OCI-LY3 (cell line): ENCODE measurements around the gene ZDHHC17.

ENCODE experiments used
- H2AFZ ChIP-seq: fragments of 200-600, 300-600 bp; shearing (Covaris generic); 2 replicates; pipeline ENCODE4 v1.6.0; 2014; ENCODE audit warnings: antibody characterized with exemption, low read depth, low read length
- H3K27ac ChIP-seq: fragments of 200-600, 300-600 bp; sonication (generic); 2 replicates; pipeline ENCODE4 v1.5.1; 2014; ENCODE audit warnings: mild to moderate bottlenecking, low read length, moderate library complexity, mixed read lengths
- H3K27me3 ChIP-seq: fragments of 200-600, 300-600 bp; sonication (generic); 2 replicates; pipeline ENCODE4 v1.6.1; 2014; ENCODE audit warnings: low read depth, low read length, mixed read lengths
- H3K36me3 ChIP-seq: fragments of 200-600, 300-600 bp; sonication (generic); replicated peaks from 2 replicates; pipeline ENCODE3; 2014; ENCODE audit warnings: low read depth, low read length, mixed read lengths
- H3K4me1 ChIP-seq: fragments of 300-600, 200-600 bp; sonication (generic); 2 replicates; pipeline ENCODE4 v1.6.1; 2014; ENCODE audit warnings: low read length, mixed read lengths
- H3K4me2 ChIP-seq: fragments of 200-600, 300-600 bp; sonication (generic); 2 replicates; pipeline ENCODE4 v1.6.1; 2014; ENCODE audit warnings: low read length, mixed read lengths
- H3K4me3 ChIP-seq: fragments of 300-600, 200-600 bp; sonication (generic); 2 replicates; pipeline ENCODE4 v1.5.1; 2014; ENCODE audit warnings: antibody characterized with exemption, mild to moderate bottlenecking, low read length, moderate library complexity
- H3K79me2 ChIP-seq: fragments of 300-600, 200-600 bp; shearing (Covaris generic); 2 replicates; pipeline ENCODE4 v1.6.1; 2014; ENCODE audit warnings: mild to moderate bottlenecking, low read length, mixed read lengths
- H3K9ac ChIP-seq: fragments of 300-600, 200-600 bp; shearing (Covaris generic); 2 replicates; pipeline ENCODE4 v1.6.0; 2014; ENCODE audit warnings: mild to moderate bottlenecking, low read length, moderate library complexity
- H3K9me3 ChIP-seq: fragments of 200-600, 300-600 bp; shearing (Covaris generic); 2 replicates; pipeline ENCODE4 v1.6.1; 2014; ENCODE audit warnings: low read length, mixed read lengths; ENCODE audit not compliant: insufficient read depth
- H4K20me1 ChIP-seq: fragments of 200-600, 300-600 bp; sonication (generic); 2 replicates; pipeline ENCODE4 v1.6.1; 2016; ENCODE audit warnings: low read length, mixed read lengths; ENCODE audit not compliant: insufficient read depth
- EZH2phosphoT487 ChIP-seq: fragments of 200-600 bp; shearing (Covaris generic); IDR thresholded peaks from 2 replicates; pipeline ENCODE4 v1.6.1; 2018; ENCODE audit warnings: antibody characterized with exemption, mixed run types, low read depth
- TF ChIP-seq, protein P1 (sequence below): fragments of 200-600, 300-600 bp; sonication (generic); IDR thresholded peaks from 2 replicates; pipeline ENCODE4 v1.5.1; 2014; ENCODE audit warnings: antibody characterized with exemption, low read length, low read depth

Gene ZDHHC17

DNA sequence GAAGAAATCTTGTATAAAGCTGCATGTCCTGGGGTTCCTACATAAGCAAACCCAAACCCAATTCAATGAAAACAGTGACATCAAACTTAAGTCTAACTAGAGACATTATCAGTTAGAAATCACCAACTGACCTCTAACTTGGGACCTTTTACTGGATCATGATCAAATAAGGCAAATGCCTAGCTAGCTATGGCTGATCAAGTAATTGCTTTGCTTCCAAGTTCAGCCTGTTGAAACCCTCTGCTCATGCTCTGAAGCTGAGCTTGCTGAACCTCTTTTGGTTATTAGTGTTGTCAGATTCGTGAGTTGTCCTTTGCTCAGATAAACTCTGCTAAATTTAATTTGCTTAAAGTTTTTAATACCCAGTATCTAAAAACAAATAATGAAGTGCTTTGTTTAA, 28.9 kb downstream of the ZDHHC17 start:
- H3K4me1 ChIP-seq, result peaks cover 4% of the 10 kb centered on the region; the same call in 1 of the 2 replicates
- TF ChIP-seq EZH2phosphoT487, result no peak
- TF ChIP-seq, protein P1, sequence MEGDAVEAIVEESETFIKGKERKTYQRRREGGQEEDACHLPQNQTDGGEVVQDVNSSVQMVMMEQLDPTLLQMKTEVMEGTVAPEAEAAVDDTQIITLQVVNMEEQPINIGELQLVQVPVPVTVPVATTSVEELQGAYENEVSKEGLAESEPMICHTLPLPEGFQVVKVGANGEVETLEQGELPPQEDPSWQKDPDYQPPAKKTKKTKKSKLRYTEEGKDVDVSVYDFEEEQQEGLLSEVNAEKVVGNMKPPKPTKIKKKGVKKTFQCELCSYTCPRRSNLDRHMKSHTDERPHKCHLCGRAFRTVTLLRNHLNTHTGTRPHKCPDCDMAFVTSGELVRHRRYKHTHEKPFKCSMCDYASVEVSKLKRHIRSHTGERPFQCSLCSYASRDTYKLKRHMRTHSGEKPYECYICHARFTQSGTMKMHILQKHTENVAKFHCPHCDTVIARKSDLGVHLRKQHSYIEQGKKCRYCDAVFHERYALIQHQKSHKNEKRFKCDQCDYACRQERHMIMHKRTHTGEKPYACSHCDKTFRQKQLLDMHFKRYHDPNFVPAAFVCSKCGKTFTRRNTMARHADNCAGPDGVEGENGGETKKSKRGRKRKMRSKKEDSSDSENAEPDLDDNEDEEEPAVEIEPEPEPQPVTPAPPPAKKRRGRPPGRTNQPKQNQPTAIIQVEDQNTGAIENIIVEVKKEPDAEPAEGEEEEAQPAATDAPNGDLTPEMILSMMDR, result no peak
- H4K20me1 ChIP-seq, result peaks cover 15% of the 10 kb centered on the region; the same call in 1 of the 2 replicates
- no peak overlapping the region for H2AFZ ChIP-seq
- no peak overlapping the region for H3K4me3 ChIP-seq
- no peaks in the 10 kb centered on the region for H3K9me3 ChIP-seq
- H3K27me3 ChIP-seq, result no peaks in the 10 kb centered on the region
- peaks cover 30% of the 10 kb centered on the region for H3K79me2 ChIP-seq
- no peak overlapping the region for H3K4me2 ChIP-seq
- no peak overlapping the region for H3K9ac ChIP-seq
- no peaks in the 10 kb centered on the region for H3K36me3 ChIP-seq
- no peak overlapping the region for H3K27ac ChIP-seq

- Histone ChIP-seq H2AFZ (no peak overlapping the region), H3K4me2 (no peak overlapping the region), H3K27me3 (no peaks in the 10 kb centered on the region), H3K9ac (no peak overlapping the region), H3K27ac (no peak overlapping the region), H4K20me1 (peaks cover 2% of the 10 kb centered on the region; the same call in 1 of the 2 replicates), H3K36me3 (peaks cover 22% of the 10 kb centered on the region), H3K9me3 (peaks cover 3% of the 10 kb centered on the region; the same call in 1 of the 2 replicates), H3K79me2 (peaks cover 11% of the 10 kb centered on the region), H3K4me1 (no peaks in the 10 kb centered on the region), H3K4me3 (no peak overlapping the region)
- TF ChIP-seq EZH2phosphoT487, result no peak
- TF ChIP-seq, protein P1, result no peak
Measured at GRCh38 chr12:76798864-76799263, 34.9 kb downstream of the ZDHHC17 start.

- no peaks in the 10 kb centered on the region for H3K4me1 ChIP-seq
- no peak overlapping the region for H3K9ac ChIP-seq
- peaks cover 2% of the 10 kb centered on the region; the same call in 1 of the 2 replicates for H4K20me1 ChIP-seq
- H3K36me3 ChIP-seq, result peaks cover 22% of the 10 kb centered on the region
- no peak overlapping the region for H3K4me3 ChIP-seq
- no peak for TF ChIP-seq EZH2phosphoT487
- TF ChIP-seq, protein P1, result no peak
- no peak overlapping the region for H3K27ac ChIP-seq
- peaks cover 3% of the 10 kb centered on the region; the same call in 1 of the 2 replicates for H3K9me3 ChIP-seq
- no peak overlapping the region for H3K4me2 ChIP-seq
- no peak overlapping the region for H2AFZ ChIP-seq
- no peaks in the 10 kb centered on the region for H3K27me3 ChIP-seq
- H3K79me2 ChIP-seq, result peaks cover 11% of the 10 kb centered on the region
Measured at GRCh38 chr12:76799362-76799761, 35.4 kb downstream of the ZDHHC17 start.

- TF ChIP-seq, protein P1, result no peak
- TF ChIP-seq EZH2phosphoT487, result no peak
- Histone ChIP-seq H3K27ac (no peak overlapping the region), H3K9me3 (peaks cover 3% of the 10 kb centered on the region; the same call in 1 of the 2 replicates), H3K4me2 (no peak overlapping the region), H4K20me1 (no peaks in the 10 kb centered on the region), H3K4me3 (no peak overlapping the region), H3K4me1 (no peaks in the 10 kb centered on the region), H2AFZ (no peak overlapping the region), H3K79me2 (no peaks in the 10 kb centered on the region; the same call in 1 of the 2 replicates), H3K9ac (no peak overlapping the region), H3K36me3 (peaks cover 31% of the 10 kb centered on the region), H3K27me3 (no peaks in the 10 kb centered on the region)
Measured at GRCh38 chr12:76802060-76802459, 38.1 kb downstream of the ZDHHC17 start.
